RKO (cell line): ENCODE measurements around the gene GPHB5.
"Not testable (repeated sequence)": the region's sequence is repeated elsewhere in the genome, so short reads cannot be mapped to it uniquely, and the experiment has no call there.

Experiments
- DNase-seq: peaks from one replicate; pipeline ENCODE4 v3.0.0-alpha.2; 2016; ENCODE audit warnings: low spot score

Gene GPHB5

DNA sequence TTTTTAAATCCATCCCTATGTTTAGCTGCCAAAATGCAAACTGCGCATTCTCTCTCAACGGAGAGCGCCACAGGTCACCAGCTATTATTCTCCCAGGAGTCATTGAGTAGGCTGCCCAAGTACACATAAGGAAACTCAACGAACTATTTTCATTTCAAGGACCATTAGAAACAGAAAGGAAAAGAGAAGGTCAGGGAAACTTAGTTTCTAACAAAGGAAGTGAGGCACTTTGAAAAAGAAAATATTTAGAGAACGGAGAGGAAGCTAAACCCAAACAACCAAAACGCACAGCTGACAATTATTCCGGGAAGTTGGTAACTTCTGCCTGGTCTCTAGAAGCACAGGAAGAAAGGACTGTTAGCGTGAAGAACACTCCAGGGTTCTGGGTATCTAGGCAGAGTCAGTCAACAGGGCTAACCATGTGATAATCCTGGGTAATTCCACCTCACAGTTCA lies 23.5 kb downstream of the GPHB5 start:
- no peak for DNase-seq

DNA sequence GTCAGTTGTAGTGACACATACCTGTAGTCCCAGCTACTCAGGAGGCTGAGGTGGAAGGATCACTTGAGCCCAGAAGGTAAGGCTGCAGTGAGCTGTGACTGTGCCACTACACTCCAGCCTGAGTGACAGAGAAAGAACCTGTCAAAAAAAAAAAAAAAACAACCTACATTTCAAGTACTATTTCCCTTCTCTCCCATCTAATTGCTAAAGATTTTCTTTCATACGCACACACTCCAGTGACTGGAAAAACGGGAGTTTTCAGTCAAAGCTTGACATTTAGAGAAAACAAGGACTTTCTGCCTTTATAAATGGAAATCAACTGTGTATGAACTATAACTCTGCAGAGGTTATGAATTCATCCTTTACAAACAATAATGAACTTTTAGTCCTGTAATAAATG lies 25.9 kb downstream of the GPHB5 start:
- DNase-seq = no peak

DNA sequence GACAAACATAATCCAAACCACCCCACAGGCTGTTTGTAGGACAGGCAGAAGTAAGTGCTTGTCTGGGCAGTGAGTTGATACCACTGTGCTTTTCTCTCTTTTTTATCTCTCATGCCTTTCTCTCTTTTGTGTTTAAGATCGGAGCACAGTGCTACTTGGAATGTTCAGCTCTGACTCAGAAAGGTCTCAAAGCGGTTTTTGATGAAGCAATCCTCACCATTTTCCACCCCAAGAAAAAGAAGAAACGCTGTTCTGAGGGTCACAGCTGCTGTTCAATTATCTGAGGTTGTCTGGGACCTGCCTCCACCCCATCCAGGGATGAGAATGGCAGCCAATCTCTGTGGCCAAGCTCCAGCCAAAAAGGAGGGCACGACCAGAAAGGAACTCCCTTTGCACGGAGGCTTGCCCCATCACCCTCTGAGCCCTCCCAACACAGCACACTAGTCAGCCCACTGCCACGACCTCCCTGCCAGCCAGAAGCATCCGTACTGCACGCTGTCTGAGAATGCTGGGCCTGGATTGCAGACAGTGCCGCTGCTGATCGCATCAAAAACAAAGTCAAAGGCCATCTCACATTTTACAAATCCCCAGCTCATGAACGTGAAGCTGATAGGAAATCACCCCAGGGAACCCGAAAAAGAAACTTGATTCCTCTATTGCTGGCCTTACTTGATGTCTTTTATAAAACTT lies 27.8 kb downstream of the GPHB5 start:
- no peak for DNase-seq

DNA sequence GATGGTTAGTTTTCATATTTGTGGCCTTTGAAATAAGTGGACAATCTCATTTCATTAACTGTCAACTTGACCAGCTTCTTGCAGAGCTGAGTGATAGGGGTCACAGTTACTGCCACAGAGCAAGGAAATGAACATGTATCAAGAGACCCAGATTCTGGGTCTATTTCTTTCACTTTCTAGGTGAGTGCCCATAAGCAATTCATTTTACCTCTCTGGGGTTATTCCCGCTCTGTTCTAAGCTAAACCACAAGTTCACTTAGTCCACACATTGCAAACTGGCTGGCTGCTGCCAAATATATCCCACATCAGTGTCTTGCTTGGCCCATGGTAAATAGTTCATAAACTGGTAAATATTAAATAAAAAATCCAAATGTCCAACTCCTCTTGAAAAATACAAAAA lies 29.9 kb downstream of the GPHB5 start:
- DNase-seq = no peak

DNA sequence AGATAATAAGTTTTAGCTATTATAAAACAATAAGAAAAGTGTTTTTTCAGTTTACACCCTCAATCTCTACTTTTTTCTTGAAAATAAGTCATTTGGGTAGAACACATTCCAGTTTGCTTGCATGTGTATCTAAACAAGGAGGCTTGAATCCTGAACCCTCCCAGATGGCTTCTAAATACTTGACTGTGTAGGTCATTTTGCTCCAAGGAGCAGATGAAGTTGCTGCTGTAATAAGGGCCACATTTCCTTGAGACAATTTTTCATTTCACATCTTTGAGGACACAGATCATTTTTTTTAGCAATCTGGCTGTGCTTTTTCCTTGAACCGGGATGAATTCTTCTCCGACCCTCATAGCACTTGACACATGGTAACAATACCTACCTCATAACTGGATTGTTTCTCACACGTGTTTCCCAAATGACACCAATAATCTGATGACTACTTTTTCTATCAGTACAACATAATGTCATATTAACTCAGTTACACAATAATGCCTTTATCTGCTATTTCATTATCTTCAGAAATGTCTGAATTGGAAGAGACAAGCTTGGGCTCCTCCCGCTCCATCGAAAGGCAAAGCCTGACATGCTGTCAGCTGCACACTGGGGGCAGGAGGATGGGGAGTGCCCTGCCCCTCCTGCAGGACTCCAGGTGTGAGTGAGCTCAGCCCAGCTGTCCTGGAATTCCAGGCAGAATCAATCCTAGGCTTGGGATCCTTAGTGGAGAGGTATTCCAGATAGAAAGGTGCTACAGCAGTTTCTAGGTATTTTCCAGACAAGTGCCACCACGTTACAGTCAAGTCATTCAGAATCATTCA lies 30.9 kb downstream of the GPHB5 start:
- DNase-seq = no peak

DNA sequence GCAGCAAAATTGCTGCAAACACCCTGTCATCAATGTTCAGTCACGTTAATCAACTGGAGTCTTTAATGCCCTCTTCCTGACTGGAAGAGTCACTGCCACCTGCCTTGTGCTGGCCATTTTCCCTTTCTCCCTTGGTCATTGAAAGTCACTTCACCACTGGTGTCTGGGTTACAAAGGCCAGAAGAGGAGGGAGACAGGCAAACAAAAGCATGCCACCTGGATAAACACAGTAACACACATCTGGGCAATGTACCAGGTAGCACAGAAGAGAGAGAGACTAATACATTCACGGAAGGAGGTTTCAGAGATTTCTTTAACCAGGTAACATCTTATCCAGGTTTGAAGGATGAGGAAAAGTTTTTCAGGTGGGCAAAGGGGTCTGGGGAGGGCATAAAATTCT lies 32.7 kb downstream of the GPHB5 start:
- no peak for DNase-seq

DNA sequence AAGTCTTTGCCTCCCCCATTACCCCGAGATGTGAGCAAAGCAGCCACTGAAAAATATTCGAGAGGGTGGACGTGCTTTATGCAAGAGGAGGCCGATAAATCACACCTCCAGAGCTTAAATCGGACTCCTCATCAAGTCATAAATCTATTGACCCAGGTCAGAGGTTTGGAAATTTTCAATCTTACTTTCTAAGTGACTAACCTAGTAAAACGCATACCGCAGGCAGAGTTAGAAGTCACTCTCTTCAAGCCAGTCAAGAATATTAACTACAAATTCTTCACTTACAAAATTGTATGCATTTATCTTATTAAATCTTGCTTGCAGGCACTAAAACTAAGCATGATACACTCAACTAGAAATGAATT lies 34.9 kb downstream of the GPHB5 start:
- no peak for DNase-seq

DNA sequence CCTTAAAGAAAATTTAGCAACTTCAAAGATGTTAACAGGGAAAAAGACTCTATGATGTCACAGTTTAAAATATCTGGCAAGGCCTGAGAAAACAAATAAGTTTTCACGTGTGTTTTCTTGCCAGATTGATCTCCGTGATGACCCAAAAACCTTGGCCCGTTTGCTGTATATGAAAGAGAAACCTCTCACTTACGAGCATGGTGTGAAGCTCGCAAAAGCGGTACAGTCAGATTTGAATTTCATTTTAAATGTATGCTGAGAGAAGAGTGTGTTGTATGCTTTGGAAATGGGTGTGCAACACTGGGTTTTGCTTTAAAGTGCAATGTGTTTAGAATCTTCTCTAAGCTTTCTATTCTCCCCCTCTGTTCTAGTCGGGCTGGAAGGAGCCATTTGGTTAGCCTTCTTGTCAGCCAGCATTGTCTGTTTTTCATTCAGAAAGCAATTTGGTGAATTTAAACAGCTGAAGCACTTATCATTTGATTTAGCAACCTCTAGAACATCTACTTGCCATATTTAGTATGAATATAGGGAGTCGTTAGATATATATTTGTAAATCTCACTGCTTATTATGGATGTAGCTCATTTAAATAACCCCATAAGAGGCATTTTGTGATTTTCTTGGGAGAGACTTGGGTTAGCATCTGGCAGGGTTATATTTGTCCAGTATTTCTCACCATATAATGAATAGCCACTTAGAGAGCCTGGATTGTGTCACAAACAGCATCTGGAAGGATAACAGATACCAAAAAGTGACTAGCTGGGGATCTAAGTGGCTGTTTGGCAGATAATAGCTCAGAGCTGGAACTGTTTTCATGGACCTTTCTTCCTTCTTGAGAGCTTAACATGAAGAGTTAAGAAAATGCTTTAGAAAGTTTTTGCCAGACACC lies 35.5 kb downstream of the GPHB5 start:
- DNase-seq = no peak

DNA sequence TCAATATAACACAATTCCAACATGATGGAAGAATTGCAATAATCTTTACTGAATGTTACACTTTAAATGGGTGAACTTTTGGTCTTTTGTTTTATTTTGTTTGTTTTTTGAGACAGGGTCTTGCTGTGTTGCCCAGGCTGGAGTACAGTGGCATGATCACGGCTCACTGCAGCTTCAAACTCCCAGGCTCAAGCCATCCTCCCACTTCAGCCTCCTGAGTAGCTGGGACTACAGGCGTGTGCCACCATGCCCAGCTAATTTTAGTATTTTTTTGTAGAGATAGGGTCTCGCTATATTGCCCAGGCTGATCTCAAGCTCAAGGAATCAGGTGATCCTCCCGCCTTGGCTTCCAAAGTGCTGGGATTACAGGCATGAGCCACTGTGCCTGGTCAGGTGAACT lies 38.8 kb downstream of the GPHB5 start:
- not testable (repeated sequence) for DNase-seq

DNA sequence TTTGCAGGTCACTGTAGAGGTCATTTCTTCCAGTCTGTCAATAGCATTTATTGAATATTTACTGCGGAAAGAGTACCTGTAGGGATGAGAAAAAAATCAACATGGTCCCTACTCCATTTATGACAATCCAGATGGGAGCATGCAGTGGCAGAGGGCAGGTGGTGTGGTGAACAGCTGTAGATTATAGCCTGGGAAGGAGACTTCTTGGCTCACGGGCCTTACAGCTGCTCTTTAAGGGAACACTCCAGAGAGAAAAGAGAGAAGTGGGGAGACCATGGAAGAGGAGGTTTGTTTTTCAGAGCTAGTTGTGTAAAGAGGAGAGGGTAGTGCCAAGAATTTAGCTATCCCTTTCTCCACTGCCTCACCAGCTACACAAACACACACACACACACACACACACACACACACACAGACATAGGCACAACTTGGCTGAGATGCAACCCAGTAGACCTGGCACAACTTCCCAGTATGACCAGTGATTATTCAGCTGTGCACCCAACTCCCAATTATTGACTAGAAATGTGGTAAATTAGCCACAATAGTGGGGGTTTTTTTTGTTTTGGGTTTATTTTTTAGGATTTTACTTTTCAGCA lies 41.0 kb downstream of the GPHB5 start:
- DNase-seq = no peak

DNA sequence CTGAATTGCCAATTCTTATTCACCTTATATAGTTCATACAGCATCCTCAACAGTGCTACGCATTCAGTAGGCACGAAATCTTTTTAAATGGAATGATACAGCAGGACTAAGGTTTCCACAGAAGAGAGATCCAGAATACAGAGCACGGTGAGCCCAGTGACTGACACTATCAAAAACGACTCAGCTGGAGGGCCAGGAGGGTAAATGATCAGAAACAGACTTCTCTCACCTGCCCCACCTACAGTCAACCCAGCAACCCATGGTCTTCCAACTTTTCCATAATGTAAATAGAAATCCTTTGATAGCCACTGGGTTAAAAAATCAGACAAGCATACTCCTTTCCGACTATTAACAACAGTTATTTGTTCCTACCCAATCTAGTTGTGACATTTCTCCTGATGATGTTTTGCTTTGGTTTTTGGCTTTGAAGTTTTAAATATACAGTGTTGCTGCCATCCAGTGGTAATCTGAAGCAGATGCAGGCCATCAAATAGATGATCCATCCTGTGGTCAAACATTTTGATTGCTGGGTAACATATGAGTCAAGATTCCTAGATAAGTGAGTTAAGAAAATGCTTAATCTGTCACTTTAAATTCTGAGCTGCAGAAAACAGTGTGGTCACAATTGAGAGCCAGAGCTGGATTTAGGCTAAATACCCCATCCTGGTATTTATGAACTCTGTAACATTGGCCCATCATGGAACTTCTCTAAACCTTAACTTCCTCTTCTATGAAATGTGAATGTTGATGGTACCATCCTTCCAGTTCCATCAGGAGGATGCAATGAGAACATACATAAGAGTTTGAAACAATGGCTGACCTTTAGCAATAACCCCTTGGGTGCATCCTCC lies 42.0 kb downstream of the GPHB5 start:
- DNase-seq = peak; percentile 84

DNA sequence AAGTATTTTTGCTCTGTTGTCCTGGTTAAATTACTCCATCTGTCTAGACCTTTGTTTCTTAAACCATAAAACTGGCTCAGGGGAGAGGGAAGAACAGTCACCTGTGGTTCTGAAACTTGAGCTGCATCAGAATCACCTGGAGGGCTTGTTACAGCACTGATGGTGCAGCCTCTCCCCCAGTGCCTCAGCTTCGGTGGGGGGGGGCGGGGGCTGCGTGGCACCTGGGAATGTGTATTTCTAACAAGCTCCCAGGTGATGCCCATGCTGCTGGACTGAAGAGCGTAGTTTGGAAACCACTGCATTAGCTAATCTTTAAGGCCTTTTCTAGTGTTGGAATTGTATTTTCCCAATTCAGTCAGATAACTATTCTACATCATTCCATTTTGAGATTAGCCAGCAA lies 42.7 kb downstream of the GPHB5 start:
- no peak for DNase-seq

DNA sequence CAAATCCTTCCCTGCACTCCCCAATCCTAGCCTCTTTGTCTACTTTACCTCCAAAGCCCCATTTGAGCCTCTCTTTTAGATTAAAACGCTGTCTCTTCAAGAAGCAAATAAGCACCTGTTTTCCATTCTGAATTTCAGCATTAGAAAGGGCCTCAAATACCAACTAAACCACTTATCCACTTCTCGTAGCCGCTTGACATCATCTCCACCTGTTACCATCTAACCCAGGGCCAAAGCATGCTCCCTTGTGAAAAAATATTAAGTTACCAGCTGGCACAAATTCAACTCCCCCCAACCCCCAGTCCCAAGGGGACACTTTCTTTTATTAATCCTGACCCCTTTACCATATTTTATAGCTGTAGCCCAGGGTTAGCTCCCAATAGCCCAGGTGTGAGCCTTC lies 43.1 kb downstream of the GPHB5 start:
- no peak for DNase-seq

DNA sequence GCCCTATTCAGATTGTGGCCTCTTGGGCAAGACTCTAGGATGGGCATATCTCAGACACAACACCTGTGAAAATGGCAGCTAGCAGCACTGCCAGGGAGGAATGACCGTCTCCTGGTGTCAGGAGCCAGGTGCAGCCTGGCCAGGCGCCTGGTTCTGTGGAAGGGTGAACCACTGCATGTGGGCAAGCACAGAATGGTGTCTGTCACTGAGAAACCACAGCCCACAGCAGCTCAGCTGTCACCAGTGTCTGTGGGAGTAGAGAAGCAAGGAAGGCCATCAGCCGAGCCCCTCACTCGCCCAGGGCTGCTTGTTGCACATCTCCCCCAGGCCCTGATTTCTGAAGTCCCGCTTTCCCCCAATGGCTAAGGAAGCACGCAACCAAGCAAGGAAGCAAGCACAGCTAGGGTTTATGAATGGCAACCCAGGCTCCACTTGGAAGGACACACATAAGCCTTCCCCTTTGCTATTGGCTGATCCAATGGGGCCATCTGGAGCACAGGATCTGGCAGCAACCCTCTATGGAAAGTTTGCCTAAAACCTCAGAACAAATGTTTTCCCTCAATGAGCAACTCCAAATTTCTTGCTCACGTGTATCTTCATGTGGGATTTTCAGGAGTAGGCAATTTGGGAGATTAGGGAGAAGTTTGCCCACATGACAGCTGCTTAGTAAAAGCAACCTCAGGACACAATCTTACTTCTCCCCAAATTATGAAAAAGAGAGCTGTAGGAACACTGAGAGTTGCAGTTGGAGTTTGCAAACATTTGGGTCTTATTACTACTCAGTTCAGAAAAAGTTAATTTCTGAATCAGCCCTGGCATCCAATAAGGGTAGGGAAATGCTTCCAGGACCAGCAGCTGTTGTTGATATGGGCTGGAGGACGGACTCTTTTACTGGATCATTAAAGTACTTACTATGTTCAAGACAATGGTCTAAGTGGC lies 44.7 kb downstream of the GPHB5 start:
- no peak for DNase-seq

DNA sequence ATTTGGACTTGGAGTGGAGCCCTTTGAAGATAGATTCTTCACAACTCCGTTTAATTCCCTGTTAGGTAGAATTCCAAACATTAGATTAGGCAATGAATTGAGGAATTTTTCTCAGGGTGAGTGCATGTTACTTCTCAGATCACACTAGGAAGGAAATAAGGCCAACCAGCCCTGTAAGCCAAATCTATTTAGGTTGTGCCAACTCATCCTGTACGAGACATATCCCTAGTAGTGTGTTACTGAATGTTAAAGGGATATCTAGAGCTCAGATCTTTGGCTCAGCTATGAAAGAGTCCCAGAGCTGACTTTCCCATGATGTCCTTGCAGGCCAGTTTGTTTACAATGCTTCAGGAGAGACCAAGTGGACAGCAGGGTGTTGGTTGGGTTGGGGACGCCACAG lies 45.6 kb downstream of the GPHB5 start:
- no peak for DNase-seq

DNA sequence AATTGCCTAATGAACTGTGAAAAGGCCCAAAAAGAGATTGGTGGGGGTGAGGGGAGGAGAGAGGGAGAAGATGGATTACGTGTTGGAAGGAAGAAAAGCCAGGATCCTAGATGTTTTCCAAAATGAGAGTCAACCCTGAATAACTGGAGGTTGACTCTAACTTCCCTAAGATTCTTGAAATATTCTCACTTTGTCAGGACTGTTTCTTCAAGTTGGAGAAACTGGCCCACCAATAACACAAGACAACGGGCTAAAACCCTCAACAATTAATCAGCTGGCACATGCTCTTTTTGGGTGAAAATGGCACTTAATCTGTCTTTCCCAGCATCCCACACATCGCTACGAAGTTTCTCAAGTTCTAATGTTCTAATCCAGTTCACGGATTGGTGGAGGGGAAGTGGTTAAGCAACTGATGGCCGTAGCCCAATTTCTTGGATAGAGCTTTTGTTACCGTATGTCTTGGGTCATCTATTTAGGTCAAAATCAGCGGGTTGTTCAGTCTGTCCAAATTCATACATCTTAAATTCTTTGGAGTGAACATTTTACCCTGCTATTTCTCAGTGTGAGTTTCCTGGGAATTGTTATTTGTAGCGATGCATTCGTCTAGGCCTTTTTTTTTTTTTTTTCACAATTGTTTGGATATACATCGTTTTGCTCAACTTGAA lies 49.0 kb downstream of the GPHB5 start:
- no peak for DNase-seq

DNA sequence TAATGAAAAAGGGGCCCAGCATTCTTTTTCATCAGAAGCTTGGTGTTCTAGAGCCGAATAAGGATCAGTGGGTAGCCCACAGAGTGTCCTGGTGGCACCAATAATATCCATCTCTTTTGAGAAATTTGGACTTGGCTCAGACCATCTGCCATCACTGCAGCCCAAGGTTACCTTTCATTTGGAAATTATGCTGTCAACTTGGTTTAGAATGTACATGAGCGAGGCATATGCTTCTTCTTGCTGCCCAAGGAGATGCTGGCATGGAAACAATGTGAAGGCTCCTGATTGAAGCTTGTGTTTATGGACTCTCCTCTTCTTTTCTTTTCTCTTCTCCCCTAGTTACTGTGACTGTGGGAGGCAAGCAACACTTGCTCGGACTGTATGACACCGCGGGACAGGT lies 50.0 kb downstream of the GPHB5 start:
- DNase-seq = no peak

DNA sequence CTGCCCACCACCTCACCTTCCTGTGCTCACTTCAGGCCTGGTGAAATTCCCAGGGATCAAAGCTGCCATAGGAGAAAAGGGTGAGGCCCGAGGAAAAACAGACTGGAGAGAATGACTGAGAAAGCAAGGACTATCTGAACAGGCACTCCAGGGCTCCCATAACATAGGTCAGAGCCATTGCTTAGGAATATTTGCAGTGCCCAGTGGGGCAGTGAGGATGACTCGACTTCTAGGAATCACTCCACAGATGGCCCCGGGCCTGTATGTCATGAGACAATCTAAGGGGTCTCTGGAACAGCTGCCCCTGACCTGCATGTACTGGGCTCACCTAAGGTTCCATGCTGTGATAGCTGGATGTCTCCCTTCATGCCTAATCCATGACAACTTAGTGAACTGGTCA lies 51.6 kb downstream of the GPHB5 start:
- no peak for DNase-seq

DNA sequence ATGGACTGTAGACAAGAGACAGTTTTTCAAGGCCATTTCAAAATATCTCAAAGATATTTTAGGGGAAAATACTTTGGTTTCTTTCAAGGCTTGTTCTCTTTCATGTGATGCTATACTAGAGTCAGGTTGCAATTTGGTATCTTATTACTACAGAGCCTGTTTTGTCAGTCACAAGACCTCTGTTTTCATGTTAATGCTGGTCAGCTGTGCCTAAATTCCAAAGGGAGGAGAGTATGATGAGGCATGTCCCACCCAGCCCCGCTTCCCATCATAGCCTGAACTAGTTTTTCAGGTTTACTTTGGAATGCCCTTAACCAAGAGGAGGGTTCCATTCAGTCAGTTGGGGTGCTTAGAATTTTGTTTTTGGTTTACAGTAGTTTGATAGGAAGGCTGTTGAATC lies 52.6 kb downstream of the GPHB5 start:
- no peak for DNase-seq
